ENCODE data around the gene LRRC73.
"Not testable (repeated sequence)": the region's sequence is repeated elsewhere in the genome, so short reads cannot be mapped to it uniquely, and the experiment has no call there.

Gene LRRC73

DNA sequence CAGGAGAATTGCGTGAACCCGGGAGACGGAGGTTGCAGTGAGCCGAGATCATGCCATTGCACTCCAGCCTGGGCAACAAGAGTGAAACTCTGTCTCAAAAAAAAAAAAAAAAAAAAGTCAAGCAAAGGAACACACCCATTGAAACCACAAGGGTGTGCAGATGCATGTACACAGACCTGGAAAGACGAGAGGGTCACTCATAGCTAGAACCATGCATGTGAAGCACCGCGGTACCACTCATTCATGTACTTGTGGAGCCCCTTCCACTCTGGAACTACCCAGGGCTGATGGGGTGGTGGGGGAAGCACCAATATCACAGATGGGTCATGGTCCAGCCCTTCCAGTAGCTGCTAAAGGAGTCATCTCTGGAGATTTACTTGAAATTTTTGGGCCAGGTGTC is 40.2 kb downstream of the LRRC73 start:
- in situ Hi-C loops (cut with MboI; ENCODE audit: low pct_unique_long_range_greater_than_20kb, low sequenced_read_pairs), result no loop called here
- DNase-seq, result no peak

GRCh38 chr6:43468748-43469681 is 41.1 kb downstream of the LRRC73 start:
- no peak for DNase-seq
- in situ Hi-C loops (cut with MboI; ENCODE audit: low pct_unique_long_range_greater_than_20kb, low sequenced_read_pairs), result no loop called here

DNA sequence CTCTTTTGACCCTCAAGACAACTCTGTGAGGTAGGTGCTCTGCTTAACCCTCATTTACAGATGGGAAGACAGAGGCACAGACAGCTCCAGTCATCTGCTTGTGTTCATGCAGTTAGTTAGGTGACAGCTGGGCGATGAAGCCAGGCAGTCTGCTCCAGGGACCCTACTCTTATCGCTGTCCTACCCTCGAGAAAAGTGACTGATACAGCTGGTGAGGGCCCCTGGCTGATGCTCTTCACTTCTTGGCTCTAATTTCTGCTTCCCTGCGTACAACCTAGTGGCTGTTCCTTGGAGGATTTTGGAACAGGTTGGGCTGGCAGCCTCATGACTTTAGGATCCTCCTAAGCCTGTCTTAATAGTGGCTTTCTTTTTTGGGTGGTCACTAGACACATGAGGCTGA is 41.9 kb downstream of the LRRC73 start:
- in situ Hi-C loops (cut with MboI; ENCODE audit: low pct_unique_long_range_greater_than_20kb, low sequenced_read_pairs), result no loop called here
- no peak for DNase-seq

GRCh38 chr6:43467752-43468151 is 42.4 kb downstream of the LRRC73 start:
- in situ Hi-C loops (cut with MboI; ENCODE audit: low pct_unique_long_range_greater_than_20kb, low sequenced_read_pairs), result no loop called here
- DNase-seq, result no peak

GRCh38 chr6:43467265-43467664 is 42.9 kb downstream of the LRRC73 start:
- not testable (repeated sequence) for DNase-seq

DNA sequence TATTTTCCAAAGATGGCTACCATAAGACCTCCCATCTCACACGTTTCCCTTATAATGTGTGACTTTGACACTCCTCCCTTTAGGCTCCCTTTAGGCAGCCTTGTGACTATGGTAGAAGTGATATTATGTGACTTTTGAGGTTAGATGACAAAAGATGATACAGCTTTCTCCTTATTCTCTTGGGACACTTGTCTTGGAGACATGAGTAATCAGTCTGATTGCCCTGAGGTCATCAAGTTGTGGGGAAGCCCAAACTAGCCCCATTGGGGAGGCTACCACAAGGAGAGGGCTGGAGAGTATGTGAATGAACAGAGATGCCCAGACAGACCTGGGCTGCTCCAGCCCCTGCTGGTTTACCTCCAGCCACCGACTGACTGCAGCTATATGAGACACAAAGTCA is 44.2 kb downstream of the LRRC73 start:
- in situ Hi-C loops (cut with MboI; ENCODE audit: low pct_unique_long_range_greater_than_20kb, low sequenced_read_pairs), result no loop called here
- no peak for DNase-seq

More at GRCh38 chr6:43467265-43467664, 42.9 kb downstream of the LRRC73 start:
- in situ Hi-C loops (cut with MboI; ENCODE audit: low pct_unique_long_range_greater_than_20kb, low sequenced_read_pairs), result not testable (repeated sequence)

GRCh38 chr6:43464337-43464736 is 45.8 kb downstream of the LRRC73 start:
- DNase-seq, result no peak
- in situ Hi-C loops (cut with MboI; ENCODE audit: low pct_unique_long_range_greater_than_20kb, low sequenced_read_pairs), result no loop called here

GRCh38 chr6:43461936-43462335 is 48.2 kb downstream of the LRRC73 start:
- in situ Hi-C loops (cut with MboI; ENCODE audit: low pct_unique_long_range_greater_than_20kb, low sequenced_read_pairs), result no loop called here
- DNase-seq, result no peak

DNA sequence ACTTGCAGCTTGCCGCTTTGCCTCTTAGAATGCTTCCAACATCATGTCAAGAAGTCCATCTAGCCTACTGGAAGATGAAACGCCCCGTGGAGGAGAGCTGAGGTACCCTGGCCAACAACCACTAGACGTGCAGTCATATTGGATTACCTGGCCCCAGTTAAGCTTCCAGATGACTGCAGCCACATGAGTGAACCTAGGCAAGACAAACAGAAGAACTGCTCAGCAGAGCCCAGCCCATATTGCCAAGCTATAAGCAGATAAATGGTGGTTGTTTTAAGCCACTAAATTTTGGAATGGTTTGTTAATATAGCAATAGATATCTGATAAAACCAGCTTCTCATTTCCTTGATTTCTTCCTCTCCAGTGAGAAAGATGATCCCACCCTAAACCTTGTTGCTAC is 50.1 kb downstream of the LRRC73 start:
- DNase-seq, result no peak
- in situ Hi-C loops (cut with MboI; ENCODE audit: low pct_unique_long_range_greater_than_20kb, low sequenced_read_pairs), result no loop called here

GRCh38 chr6:43459535-43459934 is 50.6 kb downstream of the LRRC73 start:
- in situ Hi-C loops (cut with MboI; ENCODE audit: low pct_unique_long_range_greater_than_20kb, low sequenced_read_pairs), result no loop called here
- DNase-seq, result no peak

DNA sequence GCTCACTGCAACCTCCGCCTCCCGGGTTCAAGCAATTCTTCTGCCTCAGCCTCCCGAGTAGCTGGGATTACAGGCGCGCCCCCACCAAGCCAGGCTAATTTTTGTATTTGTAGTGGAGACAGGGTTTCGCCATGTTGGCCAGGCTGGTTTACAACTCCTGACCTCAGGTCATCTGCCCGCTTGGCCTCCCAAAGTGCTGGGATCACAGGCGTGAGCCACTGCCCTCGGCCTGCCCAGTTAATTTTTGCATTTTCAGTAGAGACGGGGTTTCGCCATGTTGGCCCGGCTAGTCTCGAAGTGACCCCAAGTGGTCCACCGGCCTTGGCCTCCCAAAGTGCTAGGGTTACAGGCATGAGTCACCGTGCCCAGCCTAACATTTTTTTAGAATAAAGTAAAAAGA is 52.0 kb downstream of the LRRC73 start:
- DNase-seq; in situ Hi-C loops (cut with MboI; ENCODE audit: low pct_unique_long_range_greater_than_20kb, low sequenced_read_pairs): not testable (repeated sequence)

DNA sequence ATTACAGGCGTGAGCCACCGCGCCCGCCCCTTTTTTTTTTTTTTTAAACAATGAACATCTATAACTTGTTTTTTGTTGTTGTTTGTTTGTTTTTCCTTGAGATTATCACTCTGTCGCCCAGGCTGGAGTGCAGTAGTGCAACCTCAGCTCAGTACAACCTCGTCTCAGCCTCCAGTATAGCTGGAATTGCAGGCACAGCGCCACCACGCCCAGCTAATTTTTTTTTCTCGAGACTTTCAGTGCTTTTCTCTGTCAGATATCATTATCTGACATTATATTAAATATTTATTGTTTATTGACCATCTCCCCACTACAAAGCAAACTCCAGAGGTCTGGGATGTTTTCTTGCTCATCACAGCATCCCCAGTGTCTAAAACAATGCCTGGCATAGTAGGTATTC is 52.5 kb downstream of the LRRC73 start:
- in situ Hi-C loops (cut with MboI; ENCODE audit: low pct_unique_long_range_greater_than_20kb, low sequenced_read_pairs), result no loop called here
- DNase-seq, result no peak
